Prostate gland (tissue), 2 donors: Measurements from ENCODE around the gene MAP6.

ENCODE experiments used
- CTCF ChIP-seq, 4 experiments: fragments of 200-600 bp in 2 of 4; fragments of 450-650 bp in 2 of 4; sonication (generic) in 2 of 4; IDR thresholded peaks; 1 replicate in 3 of 4; 2 replicates in 1 of 4; pipeline ENCODE4 v1.5.1; 2016 to 2019; ENCODE audit warnings: antibody characterized with exemption in 4 of 4, mild to moderate bottlenecking in 2 of 4, moderate library complexity in 2 of 4
- POLR2A ChIP-seq: fragments of 450-650 bp; IDR thresholded peaks from one replicate; pipeline ENCODE4 v1.6.1; 2016; ENCODE audit warnings: antibody characterized with exemption, mild to moderate bottlenecking
- POLR2AphosphoS5 ChIP-seq: sonication (generic); formaldehyde crosslinking; IDR thresholded peaks from one replicate; pipeline ENCODE4 v1.6.1; 2017; ENCODE audit warnings: antibody characterized with exemption

- no peak for TF ChIP-seq CTCF (IDR thresholded peaks at IDR 0.05)
- TF ChIP-seq POLR2A: no peak
- TF ChIP-seq POLR2AphosphoS5: no peak
Measured at GRCh38 chr11:75716659-75717058, 47.8 kb upstream of the MAP6 start.
